A673 (cell line): ENCODE measurements around the gene ZNF418. TPM values are rescaled to one million over a fixed set of nuclear protein-coding genes. Genes with fewer than 3 reads are reported as not detected.

Experiments
- BruUV-seq: library from RNA; stranded (reverse); fragments of 400-500 nt; replicated peaks from 2 replicates; lab custom pipeline; 2021; lab: Mats Ljungman, UMichigan
- CTCF ChIA-PET: fragments of 300-600 bp; sonication (Branson Sonifier 250); formaldehyde crosslinking; loops from one replicate; lab custom pipeline; 2022; ENCODE audit warnings: antibody characterized with exemption; lab: Charles Lee
- POLR2A ChIA-PET: fragments of 300-600 bp; sonication (Branson Sonifier 250); formaldehyde crosslinking; loops from one replicate; lab custom pipeline; 2022; ENCODE audit warnings: antibody characterized with exemption; ENCODE audit not compliant: low non-redundant PET; lab: Charles Lee
- DNase-seq: peaks from one replicate; pipeline ENCODE4 v3.0.0-alpha.2; 2015; ENCODE audit warnings: low spot score
- H3K27ac ChIP-seq: fragments of 200-600 bp; sonication (generic); 2 replicates; pipeline ENCODE4 v1.5.1; 2016; ENCODE audit warnings: mixed run types, low read depth, mild to moderate bottlenecking, mixed read lengths, antibody characterized with exemption, low read length; ENCODE audit not compliant: poor library complexity, severe bottlenecking
- H3K27me3 ChIP-seq: fragments of 200-600 bp; sonication (generic); replicated peaks from 2 replicates; pipeline ENCODE4 v1.6.1; 2017; ENCODE audit warnings: mixed run types, low read depth, mild to moderate bottlenecking, mixed read lengths, antibody characterized with exemption, low read length; ENCODE audit not compliant: insufficient read depth, poor library complexity
- H3K36me3 ChIP-seq: fragments of 200-600 bp; sonication (generic); 2 replicates; pipeline ENCODE4 v1.6.1; 2016; ENCODE audit warnings: mixed run types, mild to moderate bottlenecking, mixed read lengths, antibody characterized with exemption, low read length; ENCODE audit not compliant: insufficient read depth, poor library complexity, severe bottlenecking
- H3K4me1 ChIP-seq: fragments of 200-600 bp; sonication (generic); 2 replicates; pipeline ENCODE4 v1.6.1; 2017; ENCODE audit warnings: mixed run types, mild to moderate bottlenecking, mixed read lengths, antibody characterized with exemption, low read length; ENCODE audit not compliant: insufficient read depth, poor library complexity, severe bottlenecking
- H3K4me3 ChIP-seq: fragments of 200-600 bp; sonication (generic); 2 replicates; pipeline ENCODE4 v1.5.1; 2016; ENCODE audit warnings: low read depth, mixed run types, mild to moderate bottlenecking, mixed read lengths, low read length; ENCODE audit not compliant: poor library complexity, severe bottlenecking
- H3K9me3 ChIP-seq: fragments of 200-600 bp; sonication (generic); 2 replicates; pipeline ENCODE4 v1.6.1; 2016; ENCODE audit warnings: mixed run types, low read depth, mild to moderate bottlenecking, mixed read lengths, antibody characterized with exemption, low read length; ENCODE audit not compliant: poor library complexity, severe bottlenecking
- EZH2 ChIP-seq: fragments of 200-600 bp; sonication (generic); IDR thresholded peaks from 2 replicates; pipeline ENCODE4 v1.6.1; 2017; ENCODE audit warnings: borderline replicate concordance, low read depth, mild to moderate bottlenecking, mixed read lengths, antibody characterized with exemption, low read length; ENCODE audit not compliant: poor library complexity, severe bottlenecking
- intact Hi-C: fragments of 100-400 bp; cut with micrococcal nuclease; formaldehyde crosslinking; loops from one replicate; pipeline ENCODE4 v1.10.0; 2022; ENCODE audit not compliant: unreplicated experiment
- total RNA-seq: library from RNA; stranded (reverse); gene quantifications from 2 replicates; pipeline ENCODE4 v1.2.3, GENCODE V29; 2021
- TF ChIP-seq, protein P1 (sequence below): fragments of 300-800, 200-600 bp; sonication (generic); conservative IDR thresholded peaks from 2 replicates; pipeline ENCODE4 v1.5.1; 2017; ENCODE audit warnings: low read depth, mild to moderate bottlenecking, antibody characterized with exemption, low read length, moderate library complexity, mixed read lengths

ZNF418 gene
- total RNA-seq, 1 experiment from 2014 or later, result 16.9 TPM

DNA sequence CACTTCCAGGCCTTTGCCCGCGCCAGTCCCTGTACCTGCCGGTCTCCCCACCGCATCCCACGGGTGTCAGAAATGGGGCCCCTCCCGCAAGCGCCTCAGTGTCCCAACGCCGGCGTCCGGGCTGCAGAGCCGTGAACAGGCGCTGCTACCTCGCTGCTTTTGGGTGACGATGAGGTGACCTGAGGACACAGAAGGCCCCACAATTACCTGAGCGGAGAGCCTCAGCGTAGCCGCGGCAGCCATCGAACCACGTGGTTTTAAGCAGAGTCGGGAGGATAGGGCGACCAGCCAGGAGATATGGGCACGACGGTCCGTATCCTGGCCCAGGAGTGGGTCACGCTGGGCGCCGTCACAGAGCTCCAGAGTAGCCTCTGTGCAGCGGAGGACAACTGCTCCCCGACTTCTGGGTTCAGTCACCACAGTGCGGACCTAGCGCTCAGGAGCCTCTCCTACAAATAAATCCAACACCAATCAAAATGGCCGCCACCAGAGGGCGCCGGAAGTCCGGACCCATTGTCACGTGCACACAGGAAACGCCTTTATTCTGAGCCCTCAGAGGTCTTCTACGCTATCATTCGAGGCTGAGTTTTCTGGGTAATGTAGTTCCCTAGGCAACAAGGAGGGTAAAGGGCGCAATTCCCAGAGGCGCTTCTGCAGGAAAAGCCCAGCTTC is 46.5 kb downstream of the ZNF418 start, which contains the start of gene ZNF814:
Gene ZNF814 (minus strand): TSS at position 478 of the 672 bp plus-strand sequence. CDS start 235 bp downstream, at position 243.
- no peak for TF ChIP-seq EZH2
- TF ChIP-seq, protein P1, sequence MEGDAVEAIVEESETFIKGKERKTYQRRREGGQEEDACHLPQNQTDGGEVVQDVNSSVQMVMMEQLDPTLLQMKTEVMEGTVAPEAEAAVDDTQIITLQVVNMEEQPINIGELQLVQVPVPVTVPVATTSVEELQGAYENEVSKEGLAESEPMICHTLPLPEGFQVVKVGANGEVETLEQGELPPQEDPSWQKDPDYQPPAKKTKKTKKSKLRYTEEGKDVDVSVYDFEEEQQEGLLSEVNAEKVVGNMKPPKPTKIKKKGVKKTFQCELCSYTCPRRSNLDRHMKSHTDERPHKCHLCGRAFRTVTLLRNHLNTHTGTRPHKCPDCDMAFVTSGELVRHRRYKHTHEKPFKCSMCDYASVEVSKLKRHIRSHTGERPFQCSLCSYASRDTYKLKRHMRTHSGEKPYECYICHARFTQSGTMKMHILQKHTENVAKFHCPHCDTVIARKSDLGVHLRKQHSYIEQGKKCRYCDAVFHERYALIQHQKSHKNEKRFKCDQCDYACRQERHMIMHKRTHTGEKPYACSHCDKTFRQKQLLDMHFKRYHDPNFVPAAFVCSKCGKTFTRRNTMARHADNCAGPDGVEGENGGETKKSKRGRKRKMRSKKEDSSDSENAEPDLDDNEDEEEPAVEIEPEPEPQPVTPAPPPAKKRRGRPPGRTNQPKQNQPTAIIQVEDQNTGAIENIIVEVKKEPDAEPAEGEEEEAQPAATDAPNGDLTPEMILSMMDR, result peak; percentile 43
- peak within 1 kb of the TSS; percentile 72 for H3K27ac ChIP-seq
- peaks cover 30% of the 10 kb centered on the region for H3K9me3 ChIP-seq
- peaks cover 25% of the 10 kb centered on the region for H3K36me3 ChIP-seq
- peak within 1 kb of the TSS; percentile 79 for H3K4me3 ChIP-seq
- CTCF ChIA-PET, result no interaction called here
- DNase-seq, result peak; percentile 94
- intact Hi-C loops, result no loop called here
- H3K27me3 ChIP-seq, result no peaks in the 10 kb centered on the region
- H3K4me1 ChIP-seq, result no peaks in the 10 kb centered on the region
- no TSS peak for BruUV-seq
- POLR2A ChIA-PET, result no interaction called here

DNA sequence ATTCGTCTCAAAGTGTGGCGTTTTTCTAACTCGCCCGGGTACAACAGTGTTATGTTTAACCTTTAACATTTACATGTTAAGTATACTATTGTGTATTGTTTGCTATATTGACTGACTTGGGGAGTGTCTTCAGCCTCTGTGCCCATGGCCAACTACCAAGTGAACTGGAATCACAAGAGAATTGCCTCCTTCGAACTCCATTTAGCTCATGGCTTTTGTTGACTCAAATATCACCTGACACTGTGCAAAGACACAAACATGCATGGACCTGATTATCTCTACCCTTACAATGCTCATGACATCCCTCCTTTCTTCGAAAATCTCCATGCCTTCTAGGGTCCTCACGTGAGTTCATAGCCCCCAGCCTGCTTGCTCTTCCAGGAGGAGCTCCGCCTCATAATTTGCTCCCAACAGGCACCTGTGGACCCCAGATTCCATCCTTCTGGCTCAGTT is 47.1 kb downstream of the ZNF418 start:
- TF ChIP-seq EZH2, result no peak
- TF ChIP-seq, protein P1, result no peak
- Histone ChIP-seq H3K27me3 (no peaks in the 10 kb centered on the region), H3K27ac (peak overlapping the region; percentile 72), H3K9me3 (peaks cover 30% of the 10 kb centered on the region), H3K36me3 (peaks cover 29% of the 10 kb centered on the region), H3K4me1 (no peaks in the 10 kb centered on the region), H3K4me3 (peak overlapping the region; percentile 79)
- ChIA-PET CTCF (no interaction called here), POLR2A (no interaction called here)
- peak; percentile 17 for DNase-seq
- BruUV-seq, result TSS peak; percentile 63
- intact Hi-C loops, result no loop called here

DNA sequence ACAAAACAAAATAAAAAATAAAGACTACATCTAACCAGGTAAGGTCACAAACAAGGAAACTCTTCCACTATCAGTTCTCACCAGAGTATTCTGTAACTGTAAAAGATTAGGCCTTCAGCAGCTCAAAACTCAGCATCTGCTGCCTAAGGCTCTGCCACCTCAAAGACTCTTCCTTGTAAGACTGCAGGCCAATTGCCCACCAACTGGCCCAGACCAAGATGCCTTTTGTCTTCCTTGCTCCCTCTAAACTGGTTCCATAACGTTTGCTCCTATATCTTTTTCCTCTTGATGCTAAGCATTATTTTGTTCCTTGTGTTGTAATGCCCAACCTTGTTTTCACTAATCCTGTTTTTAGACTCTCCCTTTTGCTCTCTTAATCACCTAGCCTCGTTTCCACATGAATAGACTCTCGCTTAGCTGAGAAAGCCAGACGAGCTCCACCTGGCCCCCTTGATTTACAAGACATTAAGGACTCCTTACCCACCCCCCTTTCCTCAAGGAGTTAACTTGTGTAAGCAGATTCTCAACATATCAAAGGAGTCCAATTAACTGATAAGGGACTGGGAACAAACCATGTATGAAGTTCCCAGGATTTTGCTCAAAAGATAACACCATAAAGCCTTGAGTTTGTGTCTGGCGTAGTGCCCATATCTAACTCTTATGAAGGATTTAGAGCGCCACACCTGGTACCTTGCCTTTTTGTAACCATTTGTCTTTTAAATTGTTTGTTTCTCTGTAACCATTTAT is 47.8 kb downstream of the ZNF418 start:
- ChIA-PET POLR2A (no interaction called here), CTCF (no interaction called here)
- DNase-seq, result no peak
- Histone ChIP-seq H3K4me1 (no peaks in the 10 kb centered on the region), H3K36me3 (peaks cover 36% of the 10 kb centered on the region), H3K27ac (no peak overlapping the region), H3K9me3 (peaks cover 30% of the 10 kb centered on the region), H3K4me3 (peak overlapping the region; percentile 79), H3K27me3 (no peaks in the 10 kb centered on the region)
- TF ChIP-seq, protein P1, result no peak
- TF ChIP-seq EZH2, result no peak
- intact Hi-C loops, result no loop called here
- BruUV-seq, result no TSS peak
